CD14-positive monocyte (primary cell): ENCODE results near the gene ARHGEF10L. TPM values are rescaled to one million over a fixed set of nuclear protein-coding genes. Genes with fewer than 3 reads are reported as not detected.

Experiments
- DNase-seq, 3 donors: peaks; one replicate each; pipeline ENCODE4 v3.0.0-alpha.2; 2011 to 2022
- H2AFZ ChIP-seq: 2 replicates; pipeline ENCODE4 v1.6.0; 2012; ENCODE audit warnings: mild to moderate bottlenecking, low read depth, low read length, inconsistent platforms; ENCODE audit not compliant: insufficient read depth, poor library complexity, severe bottlenecking
- H3K27ac ChIP-seq, 2 donors: 1 replicate in 1 of 2; 2 replicates in 1 of 2; pipeline ENCODE4 v1.5.1; 2012 to 2013; ENCODE audit warnings: low read length in 2 of 2, control low read depth in 1 of 2, inconsistent platforms in 1 of 2, low read depth in 1 of 2, mild to moderate bottlenecking in 1 of 2
- H3K27me3 ChIP-seq, 2 donors: one replicate each; pipeline versions ENCODE4 v1.6.0 to v1.6.1; 2011 to 2013; ENCODE audit warnings: low read length in 2 of 2; ENCODE audit not compliant: control insufficient read depth in 2 of 2, insufficient read depth in 2 of 2
- H3K36me3 ChIP-seq, 2 donors: replicated peaks in 1 of 2; 1 replicate in 1 of 2; 2 replicates in 1 of 2; pipeline versions ENCODE4 v1.5.1 to v1.6.1; 2012 to 2013; ENCODE audit warnings: low read length in 2 of 2, control low read depth in 1 of 2, inconsistent platforms in 1 of 2, mild to moderate bottlenecking in 1 of 2; ENCODE audit not compliant: insufficient read depth in 2 of 2, control insufficient read depth in 1 of 2
- H3K4me1 ChIP-seq, 2 donors: 1 replicate in 1 of 2; 2 replicates in 1 of 2; pipeline versions ENCODE4 v1.5.1 to v1.6.1; 2012 to 2013; ENCODE audit warnings: low read length in 2 of 2, control low read depth in 1 of 2, inconsistent platforms in 1 of 2, mild to moderate bottlenecking in 1 of 2, moderate library complexity in 1 of 2; ENCODE audit not compliant: insufficient read depth in 2 of 2, control insufficient read depth in 1 of 2
- H3K4me2 ChIP-seq: replicated peaks from 2 replicates; pipeline ENCODE3; 2012; ENCODE audit warnings: low read length, moderate library complexity, mild to moderate bottlenecking; ENCODE audit not compliant: poor library complexity, severe bottlenecking; ENCODE audit errors: extremely low read depth
- H3K4me3 ChIP-seq, 3 experiments: fragments of 200-600 bp in 1 of 3; sonication (generic) in 1 of 3; replicated peaks in 1 of 3; 1 replicate in 2 of 3; 2 replicates in 1 of 3; pipeline ENCODE4 v1.5.1; 2011 to 2013; ENCODE audit warnings: low read length in 3 of 3, mild to moderate bottlenecking in 3 of 3, control low read depth in 2 of 3, low read depth in 2 of 3, inconsistent platforms in 1 of 3, moderate library complexity in 1 of 3
- H3K79me2 ChIP-seq: 2 replicates; pipeline ENCODE4 v1.6.0; 2012; ENCODE audit warnings: mild to moderate bottlenecking, control low read depth, inconsistent platforms, low read length, moderate library complexity; ENCODE audit not compliant: insufficient read depth
- H3K9ac ChIP-seq: 2 replicates; pipeline ENCODE4 v1.6.0; 2017; ENCODE audit warnings: low read length, mild to moderate bottlenecking; ENCODE audit not compliant: insufficient read depth, poor library complexity, severe bottlenecking
- H3K9me3 ChIP-seq, 2 donors: replicated peaks in 1 of 2; 1 replicate in 1 of 2; 2 replicates in 1 of 2; pipeline versions ENCODE4 v1.5.1 to v1.6.1; 2012 to 2013; ENCODE audit warnings: low read length in 2 of 2, control low read depth in 1 of 2; ENCODE audit not compliant: control insufficient read depth in 1 of 2, insufficient read depth in 1 of 2
- H4K20me1 ChIP-seq: 2 replicates; pipeline ENCODE4 v1.6.0; 2012; ENCODE audit warnings: mild to moderate bottlenecking, low read length, control low read depth, moderate library complexity; ENCODE audit not compliant: insufficient read depth
- H3K27ac Mint-ChIP-seq, 7 donors: one replicate each; pipeline ENCODE4 v1.8.0; 2020; ENCODE audit warnings: mild to moderate bottlenecking in 7 of 7, mixed read lengths in 7 of 7, moderate library complexity in 6 of 7, inconsistent platforms in 2 of 7
- H3K27me3 Mint-ChIP-seq, 3 donors: one replicate each; pipeline ENCODE4 v1.8.0; 2021 to 2022; ENCODE audit warnings: low read depth in 3 of 3, mild to moderate bottlenecking in 3 of 3, mixed read lengths in 3 of 3, moderate library complexity in 3 of 3, inconsistent platforms in 1 of 3
- H3K36me3 Mint-ChIP-seq, 2 donors: one replicate each; pipeline ENCODE4 v1.8.0; 2020; ENCODE audit warnings: mixed read lengths in 2 of 2, inconsistent platforms in 1 of 2, mild to moderate bottlenecking in 1 of 2
- H3K4me1 Mint-ChIP-seq: one replicate; pipeline ENCODE4 v1.8.0; 2020; ENCODE audit warnings: mild to moderate bottlenecking, mixed read lengths
- H3K4me3 Mint-ChIP-seq, 2 donors: one replicate each; pipeline ENCODE4 v1.8.0; 2020; ENCODE audit warnings: mild to moderate bottlenecking in 2 of 2, mixed read lengths in 2 of 2, moderate library complexity in 1 of 2
- H3K9me3 Mint-ChIP-seq, 7 donors: one replicate each; pipeline ENCODE4 v1.8.0; 2020 to 2022; ENCODE audit warnings: mixed read lengths in 7 of 7, mild to moderate bottlenecking in 6 of 7, moderate library complexity in 6 of 7, inconsistent platforms in 2 of 7
- CTCF ChIP-seq: fragments of 200-600 bp; IDR thresholded peaks from one replicate; pipeline ENCODE4 v1.8.0; 2022; ENCODE audit warnings: antibody characterized with exemption, mild to moderate bottlenecking
- WGBS: methylation state at CpG from one replicate; pipeline ENCODE4 v1.1.5; 2013; ENCODE audit warnings: missing lambda C conversion rate; ENCODE audit not compliant: insufficient coverage; 5-methylcytosine and 5-hydroxymethylcytosine counted together
- intact Hi-C, 2 donors: fragments of 100-400 bp; cut with micrococcal nuclease; formaldehyde crosslinking; loops; one replicate each; pipeline versions ENCODE4 v1.15.0 to v1.15.1; 2023
- polyA plus RNA-seq, 3 donors: library from polyadenylated mRNA; depleted of rRNA in 1 of 3; unstranded in 2 of 3; stranded (reverse) in 1 of 3; fragments of 300-500 nt in 2 of 3; fragments of >200 nt in 1 of 3; fragmentation: Illumina TruSeq in 2 of 3; gene quantifications; 1 replicate in 2 of 3; 2 replicates in 1 of 3; pipeline ENCODE4 v1.2.3, GENCODE V29; 2012 to 2021

ARHGEF10L gene
- polyA plus RNA-seq, 3 donors = 20.7 to 95.7 (median 23.7) TPM

GRCh38 chr1:17599954-17600300, 60.4 kb downstream of the ARHGEF10L start:
- Mint-ChIP-seq H3K36me3 (no peaks in the 10 kb centered on the region), H3K9me3 (no peaks in the 10 kb centered on the region), H3K4me3 (no peak overlapping the region), H3K27ac (peak overlapping the region in 1 of 7 donors; percentile 28), H3K27me3 (peaks cover 8 to 23% (median 11%) of the 10 kb centered on the region in 3 donors), H3K4me1 (peaks cover 23% of the 10 kb centered on the region)
- Histone ChIP-seq H3K9ac (no peak overlapping the region), H3K4me3 (no peak overlapping the region), H4K20me1 (no peaks in the 10 kb centered on the region), H2AFZ (no peak overlapping the region), H3K79me2 (no peaks in the 10 kb centered on the region), H3K4me1 (peaks cover 15 to 16% of the 10 kb centered on the region in 2 donors), H3K27me3 (no peaks in the 10 kb centered on the region), H3K36me3 (no peaks in the 10 kb centered on the region), H3K27ac (no peak overlapping the region), H3K9me3 (no peaks in the 10 kb centered on the region), H3K4me2 (no peak overlapping the region)
- intact Hi-C loops = no loop called here
- WGBS = 91% methylated on average over 3 of the region's 5 CpGs
- no peak for TF ChIP-seq CTCF
- no peak for DNase-seq

- H3K27me3 Mint-ChIP-seq = peaks cover 8 to 23% (median 12%) of the 10 kb centered on the region in 3 donors
- Histone ChIP-seq H3K79me2 (no peaks in the 10 kb centered on the region), H3K9ac (no peak overlapping the region), H3K4me3 (no peak overlapping the region), H2AFZ (no peak overlapping the region), H3K27ac (no peak overlapping the region), H3K4me2 (no peak overlapping the region), H3K9me3 (no peaks in the 10 kb centered on the region), H4K20me1 (no peaks in the 10 kb centered on the region), H3K27me3 (no peaks in the 10 kb centered on the region), H3K4me1 (peaks cover 11 to 12% of the 10 kb centered on the region in 2 donors), H3K36me3 (no peaks in the 10 kb centered on the region)
- 73% methylated on average over 2 of the region's 6 CpGs for WGBS
- H3K9me3 Mint-ChIP-seq = no peaks in the 10 kb centered on the region
- H3K4me3 Mint-ChIP-seq = no peak overlapping the region
- intact Hi-C loops = no loop called here
- DNase-seq = no peak
- peaks cover 19% of the 10 kb centered on the region for H3K4me1 Mint-ChIP-seq
- no peaks in the 10 kb centered on the region for H3K36me3 Mint-ChIP-seq
- H3K27ac Mint-ChIP-seq = no peak overlapping the region
- no peak for TF ChIP-seq CTCF
Observed at GRCh38 chr1:17600321-17600720, 60.8 kb downstream of the ARHGEF10L start.
